Epithelial cell of proximal tubule (primary cell): ENCODE results near the gene C5orf34. TPM values are rescaled to one million over a fixed set of nuclear protein-coding genes. Genes with fewer than 3 reads are reported as not detected.

Experiments used
- DNase-seq: peaks from one replicate; pipeline ENCODE4 v3.0.0-alpha.2; 2011; ENCODE audit warnings: low read depth
- H3K4me3 ChIP-seq: 2 replicates; pipeline ENCODE4 v1.5.1; 2011; ENCODE audit warnings: low read depth, mild to moderate bottlenecking, low read length
- total RNA-seq: library from RNA; depleted of rRNA; stranded (reverse); fragments of >200 nt; gene quantifications from 2 replicates; pipeline ENCODE4 v1.2.3, GENCODE V29; 2015
- TF ChIP-seq, protein P1 (sequence below): conservative IDR thresholded peaks from 2 replicates; pipeline ENCODE4 v1.5.1; 2012; ENCODE audit warnings: low read depth, mild to moderate bottlenecking, low read length

C5orf34 gene
- total RNA-seq, 1 donor from 2014 or later, result 3.6 TPM

DNA sequence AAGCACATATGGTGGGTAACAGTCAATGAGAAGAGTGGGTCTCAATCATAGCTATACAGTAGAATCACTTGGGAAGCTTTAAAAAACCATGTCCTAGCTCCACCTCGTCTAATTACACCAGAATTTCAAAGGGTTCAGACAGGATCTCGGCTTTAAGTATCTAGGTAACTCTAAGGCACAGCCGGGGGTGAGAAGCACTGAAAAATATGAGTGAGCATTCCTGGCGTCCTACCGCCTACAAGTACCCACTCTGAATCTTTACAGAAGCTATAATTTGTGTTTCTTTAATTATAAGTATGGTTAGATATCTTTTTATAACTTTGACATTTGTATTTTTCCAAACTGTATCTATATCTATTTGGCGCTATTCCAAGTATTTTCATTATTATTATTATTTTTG lies 25.8 kb upstream of the C5orf34 start:
- TF ChIP-seq, protein P1, sequence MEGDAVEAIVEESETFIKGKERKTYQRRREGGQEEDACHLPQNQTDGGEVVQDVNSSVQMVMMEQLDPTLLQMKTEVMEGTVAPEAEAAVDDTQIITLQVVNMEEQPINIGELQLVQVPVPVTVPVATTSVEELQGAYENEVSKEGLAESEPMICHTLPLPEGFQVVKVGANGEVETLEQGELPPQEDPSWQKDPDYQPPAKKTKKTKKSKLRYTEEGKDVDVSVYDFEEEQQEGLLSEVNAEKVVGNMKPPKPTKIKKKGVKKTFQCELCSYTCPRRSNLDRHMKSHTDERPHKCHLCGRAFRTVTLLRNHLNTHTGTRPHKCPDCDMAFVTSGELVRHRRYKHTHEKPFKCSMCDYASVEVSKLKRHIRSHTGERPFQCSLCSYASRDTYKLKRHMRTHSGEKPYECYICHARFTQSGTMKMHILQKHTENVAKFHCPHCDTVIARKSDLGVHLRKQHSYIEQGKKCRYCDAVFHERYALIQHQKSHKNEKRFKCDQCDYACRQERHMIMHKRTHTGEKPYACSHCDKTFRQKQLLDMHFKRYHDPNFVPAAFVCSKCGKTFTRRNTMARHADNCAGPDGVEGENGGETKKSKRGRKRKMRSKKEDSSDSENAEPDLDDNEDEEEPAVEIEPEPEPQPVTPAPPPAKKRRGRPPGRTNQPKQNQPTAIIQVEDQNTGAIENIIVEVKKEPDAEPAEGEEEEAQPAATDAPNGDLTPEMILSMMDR, result no peak

DNA sequence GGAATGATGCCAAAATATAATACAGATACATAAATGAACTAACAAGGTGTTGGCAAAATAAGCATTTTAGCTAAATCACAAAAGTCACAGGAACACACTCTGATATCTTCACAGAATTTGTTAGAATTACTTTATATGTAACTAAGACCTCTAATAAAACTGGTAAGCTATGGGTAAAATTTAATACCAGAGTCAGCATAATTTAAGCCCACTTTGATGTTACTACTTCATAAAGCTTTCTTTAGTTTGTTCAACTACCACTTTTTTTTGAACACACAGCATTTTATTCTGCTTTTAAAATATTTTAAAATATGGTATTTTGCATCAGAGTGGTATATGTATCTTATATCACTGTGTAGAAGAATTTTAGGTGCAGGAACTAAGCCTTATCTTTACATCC lies 22.0 kb upstream of the C5orf34 start:
- no peak for DNase-seq
- TF ChIP-seq, protein P1, result no peak
- no peak overlapping the region for H3K4me3 ChIP-seq

More for the DNA sequence above, 25.8 kb upstream of the C5orf34 start:
- no peak overlapping the region for H3K4me3 ChIP-seq
- no peak for DNase-seq

DNA sequence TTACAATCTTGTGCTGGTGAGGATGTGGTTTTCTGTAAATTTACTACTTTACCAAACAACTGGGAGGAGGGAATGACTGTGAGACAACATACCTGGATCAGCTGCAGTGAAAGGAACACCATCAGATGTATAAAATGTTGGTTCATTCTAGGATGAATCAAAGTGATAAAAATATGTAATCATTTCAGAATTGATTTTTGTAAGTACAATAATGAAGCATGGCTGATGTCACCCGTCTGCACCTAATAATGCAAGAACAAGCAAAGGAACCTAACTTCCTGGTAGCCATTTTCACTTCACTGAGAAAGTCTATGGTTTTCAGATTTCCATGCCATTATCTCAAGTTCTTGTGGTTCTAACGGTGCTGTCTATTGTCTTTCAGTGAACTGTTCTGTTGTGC lies 18.7 kb upstream of the C5orf34 start:
- TF ChIP-seq, protein P1, result no peak
- no peak for DNase-seq
- H3K4me3 ChIP-seq, result no peak overlapping the region

DNA sequence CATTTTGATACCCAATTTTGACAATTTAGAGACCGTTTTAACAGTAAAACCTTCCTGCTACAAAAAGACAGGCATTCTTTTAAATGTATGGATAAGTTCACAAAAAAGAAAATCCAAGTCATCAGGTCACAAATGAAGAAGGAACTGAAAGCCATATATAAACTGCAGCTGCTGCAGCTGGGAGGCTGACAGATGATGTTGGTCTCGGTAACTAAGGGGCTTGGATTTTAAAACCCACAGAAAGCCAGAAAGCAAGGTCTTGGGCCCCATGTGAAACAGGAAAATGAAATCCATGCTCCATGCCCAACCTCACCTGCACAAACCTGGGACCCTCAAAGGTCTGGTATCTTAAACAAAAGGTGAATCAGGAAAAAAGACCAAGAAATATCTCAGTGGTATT lies 15.7 kb upstream of the C5orf34 start:
- DNase-seq, result no peak
- TF ChIP-seq, protein P1, result no peak
- no peak overlapping the region for H3K4me3 ChIP-seq

DNA sequence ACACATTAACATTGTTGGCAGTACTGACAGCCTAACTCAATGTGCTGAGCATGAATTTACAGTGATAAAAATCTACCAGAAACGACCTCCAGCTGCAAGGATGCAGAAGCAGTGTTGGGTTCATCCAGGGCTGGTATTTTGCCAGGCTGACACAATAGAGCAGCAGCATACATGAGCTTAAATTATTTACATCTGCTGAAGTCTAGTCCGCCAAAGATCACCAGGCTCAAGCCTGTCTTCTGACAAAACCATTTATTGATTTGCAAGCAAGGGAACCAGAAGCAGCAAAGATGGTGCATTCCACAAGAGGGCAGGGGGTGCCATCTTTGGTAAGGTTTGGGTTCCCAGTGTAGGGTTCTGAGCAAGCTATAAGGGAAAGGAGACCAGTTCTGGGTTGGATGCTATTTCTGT lies 8.7 kb upstream of the C5orf34 start:
- DNase-seq, result no peak

DNA sequence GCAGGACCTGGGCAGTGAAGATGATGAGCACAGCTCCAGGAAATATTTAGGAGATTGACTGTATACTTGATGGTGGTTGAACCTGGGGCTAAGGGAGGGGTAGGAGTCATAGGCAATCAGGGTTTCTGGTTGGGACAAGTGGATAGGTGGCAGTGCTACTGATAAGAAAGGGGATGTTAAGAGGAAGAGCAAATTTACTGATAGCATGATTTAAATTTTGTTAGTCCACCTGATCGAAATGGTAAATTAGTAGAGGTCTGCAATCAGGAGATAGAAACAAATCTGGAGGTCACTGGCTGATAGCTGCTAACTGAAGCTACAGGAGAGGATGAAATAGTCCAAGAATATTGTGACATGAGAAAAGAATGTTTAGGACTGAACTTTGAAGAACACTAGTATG lies 5.7 kb upstream of the C5orf34 start:
- no peak for DNase-seq
- H3K4me3 ChIP-seq, result no peak overlapping the region
- TF ChIP-seq, protein P1, result no peak

More for the DNA sequence above, 8.7 kb upstream of the C5orf34 start:
- no peak overlapping the region for H3K4me3 ChIP-seq
- TF ChIP-seq, protein P1, result no peak

DNA sequence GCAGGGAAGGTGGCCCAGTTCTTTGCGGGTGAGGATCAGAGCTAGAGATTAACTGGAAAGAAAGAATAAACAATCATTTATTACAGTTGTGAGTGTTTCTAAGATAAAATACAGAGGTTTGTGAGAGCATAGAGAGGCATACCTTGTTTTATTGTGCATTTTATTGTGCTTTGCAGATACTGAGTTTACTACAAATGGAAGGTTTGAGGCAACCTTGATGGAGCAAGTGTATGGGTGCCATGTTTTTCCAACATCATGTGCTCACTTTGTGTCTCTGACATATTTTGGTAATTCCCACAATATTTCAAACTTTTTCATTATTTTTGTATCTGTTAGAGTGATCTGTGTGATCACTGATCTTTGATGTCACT lies 715 bp upstream of the C5orf34 start:
- H3K4me3 ChIP-seq, result peak overlapping the region; percentile 70
- TF ChIP-seq, protein P1, result no peak
- DNase-seq, result no peak
